HG02852 (cell line): Measurements from ENCODE around the gene CHD3.
A peak's percentile ranks its signal among the peaks of the same experiment; 100 is the strongest.

Experiments
- ATAC-seq: cut with Tn5 transposase; IDR thresholded peaks from one replicate; pipeline ENCODE4 v1.9.1; 2021; ENCODE audit warnings: mild to moderate bottlenecking, moderate library complexity; ENCODE audit not compliant: unreplicated experiment

The CHD3 gene

DNA sequence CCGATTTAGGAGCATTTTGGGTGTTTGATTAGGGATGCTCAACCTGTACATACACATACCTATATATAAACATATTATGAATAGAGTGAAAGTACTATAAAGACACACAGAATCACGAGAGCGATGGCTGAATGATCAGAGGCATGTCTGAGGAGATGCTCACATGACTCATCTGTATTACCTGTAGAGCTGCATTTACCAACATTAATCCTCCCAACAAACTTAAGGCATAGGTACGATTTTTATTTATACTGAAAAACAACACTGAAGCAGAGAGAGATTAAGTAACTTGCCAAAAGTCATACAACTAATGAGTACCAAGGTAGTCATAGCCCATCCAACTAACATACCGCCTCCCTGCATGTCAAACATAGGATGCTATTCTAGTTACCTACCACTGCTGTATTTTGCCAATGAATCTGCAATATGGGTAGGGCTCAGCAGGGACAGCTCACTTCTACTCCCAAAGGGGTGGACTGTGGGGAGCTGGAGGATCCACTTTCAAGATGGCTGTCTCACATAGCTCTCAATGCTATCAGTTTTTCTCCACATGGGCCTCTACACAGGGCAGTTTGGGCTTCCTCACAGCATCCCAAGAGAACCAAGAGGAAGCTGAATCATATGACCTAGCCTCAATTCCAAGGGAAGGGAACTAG lies 23.5 kb upstream of the CHD3 start:
- ATAC-seq, result no peak

DNA sequence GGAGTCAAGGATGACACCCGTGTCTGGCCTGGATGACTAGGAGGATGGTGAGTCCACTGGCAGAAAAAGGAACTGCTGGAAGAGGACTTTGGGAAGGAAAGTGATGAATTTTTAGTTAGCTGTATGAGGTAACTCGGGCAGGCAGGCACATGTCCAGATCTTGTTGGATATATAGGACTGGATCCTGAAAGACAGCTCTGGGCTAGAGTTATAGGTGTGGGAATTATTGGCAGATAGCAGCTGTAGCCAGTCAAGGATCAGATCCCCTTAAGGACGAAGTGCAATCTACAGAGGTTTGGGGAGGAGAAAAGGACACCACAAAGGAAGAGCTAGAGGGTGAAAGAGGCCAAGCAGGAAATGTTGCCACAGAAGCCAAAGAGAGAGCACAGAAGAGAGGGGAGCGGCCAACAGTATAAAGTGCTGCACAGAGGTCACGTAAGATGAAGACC lies 20.7 kb upstream of the CHD3 start:
- no peak for ATAC-seq

DNA sequence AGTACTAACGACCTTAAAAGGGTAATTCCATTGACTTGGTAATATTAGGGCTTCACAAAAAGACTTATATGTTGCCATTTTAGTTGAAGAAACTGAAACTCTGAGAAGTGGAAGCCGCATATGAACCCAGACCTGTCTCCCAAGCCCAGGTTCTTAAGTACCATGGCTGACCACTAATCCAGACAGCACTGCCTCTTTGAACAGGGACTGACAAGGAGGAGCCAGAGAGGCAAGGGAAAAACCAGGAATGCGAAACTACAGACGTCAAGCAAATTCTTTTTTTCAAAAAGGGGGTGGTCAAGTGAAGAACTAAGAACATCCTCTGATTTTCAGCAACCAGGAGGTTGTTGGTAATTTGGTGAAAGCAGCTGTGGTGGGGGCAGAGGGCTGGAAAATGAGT lies 15.5 kb upstream of the CHD3 start:
- ATAC-seq, result no peak

DNA sequence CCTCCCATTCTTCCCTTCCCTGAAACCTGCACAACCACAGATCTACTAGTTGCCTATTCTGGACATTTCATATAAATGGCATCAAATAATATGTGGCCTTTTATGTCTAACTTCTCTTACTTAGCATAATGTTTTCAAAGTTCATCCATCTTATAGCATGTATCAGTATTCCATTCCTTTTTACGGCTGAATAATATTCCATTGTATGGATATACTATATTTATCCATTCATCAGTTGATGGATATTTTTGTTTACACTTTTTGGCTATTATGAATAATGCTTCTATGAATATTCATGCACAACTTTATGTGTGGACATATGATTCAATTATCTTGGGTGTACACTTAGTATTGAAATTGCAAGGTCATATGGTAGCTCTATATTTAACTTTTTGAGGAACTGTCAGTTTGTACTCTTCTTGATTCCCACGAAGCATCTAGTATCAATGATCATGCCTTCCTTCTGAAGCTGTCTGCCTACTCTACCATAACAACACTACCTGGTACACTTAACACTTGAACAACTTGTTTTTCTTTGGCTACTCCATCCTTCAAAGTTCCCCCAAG lies 12.7 kb upstream of the CHD3 start:
- no peak for ATAC-seq

DNA sequence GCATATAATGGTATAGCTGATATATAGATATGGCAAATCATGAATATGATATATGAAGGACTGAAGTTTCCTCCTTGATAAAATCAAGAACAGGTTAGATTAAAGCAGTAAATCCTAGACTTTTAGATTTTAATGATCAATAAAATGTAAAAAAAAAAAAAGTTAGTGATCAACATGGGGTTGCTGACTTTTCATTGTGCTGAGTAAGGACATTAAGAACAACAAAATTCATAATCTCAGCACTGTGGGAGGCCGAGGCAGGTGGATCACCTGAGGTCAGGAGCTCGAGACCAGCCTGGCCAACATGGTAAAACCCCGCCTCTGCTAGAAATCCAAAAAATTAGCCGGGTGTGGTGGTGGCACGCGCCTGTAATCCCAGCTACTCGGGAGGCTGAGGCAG lies 10.4 kb upstream of the CHD3 start:
- ATAC-seq, result no peak

DNA sequence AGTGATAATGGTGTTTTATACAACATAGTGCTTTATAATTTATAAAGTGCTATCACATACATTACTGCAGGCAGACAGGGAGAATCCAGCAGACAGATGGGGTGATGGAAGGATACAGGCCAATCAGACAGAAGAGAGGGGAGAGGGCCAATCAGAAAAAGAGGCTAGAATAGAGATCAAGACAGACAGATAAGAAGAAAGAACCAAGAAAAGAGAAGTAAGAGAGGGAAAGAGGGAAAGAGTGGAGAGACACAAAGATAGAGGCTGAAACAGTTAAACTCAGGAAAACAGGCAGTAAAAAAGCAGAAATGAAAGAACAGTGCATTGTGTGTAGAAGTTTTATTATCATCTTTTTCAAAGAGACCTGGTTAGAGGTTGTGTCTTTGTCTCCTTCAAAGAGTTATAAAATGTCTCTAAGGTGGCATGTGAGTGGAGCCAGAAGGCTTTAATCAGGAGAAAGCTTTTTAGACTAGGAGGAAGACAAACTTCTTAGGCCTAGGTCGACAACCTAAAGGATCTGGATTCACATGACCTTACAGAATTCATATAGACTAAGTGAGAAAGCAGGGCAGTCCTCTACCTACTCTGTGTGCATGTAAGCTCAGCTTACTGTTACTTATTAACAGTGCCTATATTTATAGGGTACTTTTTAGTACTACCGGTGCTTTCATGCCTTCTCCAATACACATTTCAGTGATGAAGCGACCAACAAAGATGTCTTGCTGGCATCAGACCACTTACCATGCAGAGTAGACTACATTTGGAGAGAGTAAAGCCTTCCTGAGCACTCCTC lies 8.3 kb upstream of the CHD3 start:
- ATAC-seq, result no peak

DNA sequence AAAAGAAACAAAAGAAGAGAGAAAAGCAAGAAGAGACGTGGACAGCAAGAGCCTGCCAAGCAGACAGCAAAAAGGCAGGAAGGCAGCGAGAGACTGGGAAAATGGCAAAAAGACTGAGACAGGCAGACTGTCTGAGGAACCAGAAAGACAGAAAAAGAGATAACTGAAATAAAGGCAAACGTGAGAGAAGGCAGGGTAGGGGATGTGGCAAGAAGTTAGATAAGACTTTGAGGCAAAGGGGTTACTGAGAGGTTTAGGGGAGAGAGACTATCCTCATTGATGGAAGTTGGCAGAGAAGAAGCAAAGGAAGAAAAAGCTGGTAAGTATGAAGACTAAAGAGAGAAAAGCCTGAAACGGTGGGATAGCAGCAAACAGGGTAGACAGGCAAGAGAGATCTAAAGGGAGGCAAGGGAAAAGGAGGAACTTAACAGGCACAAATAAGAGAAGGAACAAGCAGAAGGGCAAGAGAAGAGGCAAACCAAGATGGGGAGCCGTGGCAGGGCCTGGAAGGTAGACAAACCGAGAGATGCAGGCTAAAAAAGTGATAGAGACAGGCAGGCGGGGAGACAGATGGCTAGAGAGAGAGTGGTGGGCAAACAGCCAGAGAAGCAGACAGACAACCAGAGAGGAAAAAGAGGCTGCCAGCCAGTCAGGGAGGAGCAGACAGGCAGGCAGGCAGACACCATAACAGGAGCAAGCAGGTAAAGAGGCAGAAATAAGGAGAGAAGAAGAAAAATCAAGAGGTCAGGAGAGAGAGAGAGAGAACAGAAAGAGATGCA lies 7.1 kb upstream of the CHD3 start:
- ATAC-seq, result no peak

DNA sequence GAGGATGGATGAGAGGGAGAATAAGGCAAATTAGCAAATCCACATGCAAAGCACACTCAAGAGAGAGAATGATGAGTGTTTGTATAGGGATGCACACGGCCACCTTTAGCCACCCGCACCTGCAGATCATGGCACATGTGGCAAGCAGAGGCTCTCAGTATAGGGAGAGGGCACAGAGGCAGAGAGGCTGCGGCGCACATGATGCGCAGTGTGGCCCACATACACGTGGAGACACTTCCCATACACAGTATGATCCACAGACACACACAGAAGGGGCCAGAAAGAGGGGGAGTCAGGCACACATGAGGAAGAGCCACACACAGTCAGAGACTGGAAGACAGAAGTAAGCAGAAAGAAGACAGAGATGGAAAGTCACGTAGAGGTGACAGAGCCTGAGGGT lies 6.5 kb upstream of the CHD3 start:
- ATAC-seq, result no peak

DNA sequence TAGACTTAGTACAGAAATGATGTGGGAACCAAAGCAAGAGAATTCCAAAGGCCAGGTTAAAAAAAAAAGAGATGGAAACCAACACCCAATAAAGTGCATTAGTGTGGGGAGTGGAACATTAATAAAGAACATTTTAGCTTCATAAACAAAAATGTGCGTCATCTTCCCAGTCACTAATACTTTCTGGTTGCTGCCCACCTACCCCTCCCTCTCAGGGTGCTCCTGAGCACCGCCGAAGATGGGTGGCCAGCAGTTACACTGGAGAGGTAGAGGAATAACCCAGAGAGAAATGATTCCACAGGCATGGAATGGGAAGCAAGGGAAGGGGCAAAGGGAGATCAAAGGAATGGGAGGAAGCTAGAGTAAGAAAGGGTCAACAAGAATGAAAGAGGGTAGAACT lies 6.0 kb upstream of the CHD3 start:
- ATAC-seq, result no peak

DNA sequence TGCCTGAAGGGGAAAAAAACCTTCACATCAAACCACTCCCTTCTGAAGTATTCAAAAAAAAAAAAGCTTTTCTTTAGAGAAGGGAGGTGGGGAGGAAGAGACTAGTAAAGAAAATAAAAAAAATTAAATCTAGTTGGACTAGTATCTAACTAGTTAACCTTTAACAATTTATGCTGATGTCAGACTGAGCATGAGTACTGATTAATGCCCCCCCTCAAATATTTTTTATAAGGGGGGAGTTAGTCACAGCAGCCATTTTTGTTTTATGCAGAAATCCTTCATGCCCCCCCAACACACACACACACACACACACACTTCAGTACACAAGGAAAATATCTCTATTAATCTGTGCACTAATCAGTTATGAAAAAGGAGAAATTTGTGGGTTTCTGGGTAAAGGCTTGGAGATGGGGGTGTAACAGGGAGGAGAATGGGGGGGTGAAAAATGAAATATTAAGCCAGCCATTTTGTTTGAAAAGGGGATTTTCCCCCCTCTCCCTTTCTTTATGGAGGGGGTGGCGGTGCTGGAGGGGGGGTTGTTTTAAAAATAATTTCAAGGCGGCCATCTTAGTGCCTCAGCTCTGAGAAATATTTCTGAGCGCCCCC lies 4.7 kb upstream of the CHD3 start:
- no peak for ATAC-seq

DNA sequence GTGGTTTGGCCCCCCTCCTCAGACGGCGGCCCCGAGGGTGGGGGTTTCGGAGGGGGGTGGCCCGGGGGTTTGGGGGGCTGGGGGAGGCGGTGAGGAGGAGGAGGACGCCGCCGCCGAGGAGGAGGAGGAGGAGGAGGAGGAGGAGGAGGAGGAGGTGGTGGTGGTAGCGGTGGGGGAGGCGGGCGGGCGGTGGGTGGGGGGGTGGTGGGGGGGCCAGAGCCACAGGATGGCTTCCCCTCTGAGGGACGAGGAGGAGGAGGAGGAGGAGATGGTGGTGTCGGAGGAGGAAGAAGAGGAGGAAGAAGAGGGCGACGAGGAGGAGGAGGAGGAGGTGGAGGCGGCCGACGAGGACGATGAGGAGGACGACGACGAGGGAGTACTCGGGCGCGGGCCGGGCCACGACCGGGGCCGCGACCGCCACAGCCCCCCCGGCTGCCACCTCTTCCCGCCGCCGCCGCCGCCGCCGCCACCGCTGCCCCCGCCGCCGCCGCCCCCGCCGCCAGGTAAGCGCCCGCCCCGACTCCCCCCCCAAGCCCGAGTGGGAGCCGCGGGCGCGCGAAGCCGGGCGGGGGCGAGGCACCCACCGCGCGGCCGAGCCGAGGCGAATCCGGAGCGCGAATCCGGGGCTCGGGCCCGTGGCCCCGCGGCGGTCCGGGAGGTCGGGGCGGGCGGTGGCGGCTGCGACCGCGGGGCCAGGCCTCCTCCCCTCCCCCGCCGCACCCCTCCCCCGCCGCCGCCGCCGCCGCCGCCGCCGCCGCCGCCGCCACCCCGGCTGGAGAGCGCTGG lies 3.8 kb upstream of the CHD3 start:
- no peak for ATAC-seq

DNA sequence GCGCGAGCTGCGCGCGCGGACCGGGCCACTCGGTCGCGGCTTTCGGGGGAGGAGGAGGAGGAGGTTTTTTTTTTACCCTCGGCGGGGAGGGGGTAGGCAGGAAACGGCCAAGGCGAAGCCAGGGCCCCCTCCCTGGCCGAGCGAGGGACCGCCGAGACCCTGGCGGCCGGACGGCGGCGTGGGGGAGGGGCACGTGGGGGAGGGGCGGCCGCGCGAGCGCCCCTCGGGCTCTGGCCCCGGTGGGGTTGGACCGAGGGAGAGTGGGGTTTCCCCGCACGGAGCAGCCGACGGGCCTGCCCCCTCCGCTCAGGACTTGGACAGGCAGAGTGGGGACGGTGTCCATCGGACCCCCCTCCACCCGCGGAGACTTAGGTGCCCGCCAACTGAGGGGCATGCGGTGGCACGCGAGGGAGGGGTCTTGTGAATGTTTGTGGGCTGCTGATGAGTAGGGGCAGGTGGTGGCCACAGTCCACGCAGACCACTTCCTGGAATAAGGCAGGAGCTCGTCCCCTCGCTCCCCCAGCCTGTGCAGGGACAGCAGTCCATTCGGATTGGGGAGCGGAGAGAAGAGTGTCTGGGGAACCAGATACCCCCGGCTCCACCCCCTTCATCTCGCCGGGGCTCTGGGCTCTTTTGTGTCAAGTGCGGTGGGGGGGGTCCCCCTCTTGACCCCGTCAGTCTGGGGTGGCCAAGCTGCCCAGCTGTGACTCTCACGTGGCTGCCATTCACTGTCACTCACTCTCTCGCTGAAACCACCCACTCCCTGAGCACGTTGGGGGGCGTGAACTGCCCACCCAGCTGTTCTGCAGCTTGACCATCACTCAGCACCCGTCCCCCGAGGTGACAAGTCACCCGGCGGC lies 3.0 kb upstream of the CHD3 start:
- ATAC-seq, result no peak

DNA sequence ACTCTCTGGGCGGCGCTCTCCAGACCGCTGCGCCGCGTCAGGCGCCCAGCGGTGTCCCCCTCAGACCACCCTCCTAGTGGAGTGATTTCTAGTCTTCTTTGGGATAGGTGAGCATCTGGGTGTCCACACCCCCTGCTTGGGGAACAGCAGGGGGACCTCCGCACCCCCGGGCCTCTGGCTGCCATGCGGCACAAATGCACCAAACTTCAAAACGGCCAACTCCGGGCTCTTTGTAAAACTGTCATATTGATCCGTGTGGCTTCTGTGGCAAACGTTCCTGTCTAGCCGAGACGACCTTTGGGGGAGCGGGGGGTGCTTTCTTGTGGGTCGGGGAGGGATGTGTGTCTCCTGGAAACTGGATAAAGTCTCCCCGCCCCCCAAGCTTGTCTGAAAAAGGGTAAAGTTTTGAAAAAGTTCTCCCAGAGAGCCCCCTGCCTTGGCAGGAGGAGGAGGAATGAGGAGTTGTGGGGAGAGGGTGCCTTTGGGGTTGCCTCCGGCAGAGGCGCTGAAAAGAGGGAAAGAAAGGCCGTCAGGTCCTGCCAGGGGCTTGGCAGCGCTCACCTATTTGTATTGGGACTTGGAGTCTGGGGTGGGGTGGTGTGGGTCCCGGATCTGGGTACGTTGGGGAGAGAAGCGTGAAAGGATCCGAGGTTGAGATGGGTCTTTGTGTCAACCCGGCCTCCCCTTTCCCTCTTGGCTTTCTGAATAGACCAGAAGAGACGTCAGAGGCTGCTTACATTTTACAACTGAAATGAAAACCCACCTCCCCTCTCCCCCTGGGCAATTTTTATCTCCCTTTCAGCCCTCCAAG lies 2.2 kb upstream of the CHD3 start:
- ATAC-seq, result no peak

DNA sequence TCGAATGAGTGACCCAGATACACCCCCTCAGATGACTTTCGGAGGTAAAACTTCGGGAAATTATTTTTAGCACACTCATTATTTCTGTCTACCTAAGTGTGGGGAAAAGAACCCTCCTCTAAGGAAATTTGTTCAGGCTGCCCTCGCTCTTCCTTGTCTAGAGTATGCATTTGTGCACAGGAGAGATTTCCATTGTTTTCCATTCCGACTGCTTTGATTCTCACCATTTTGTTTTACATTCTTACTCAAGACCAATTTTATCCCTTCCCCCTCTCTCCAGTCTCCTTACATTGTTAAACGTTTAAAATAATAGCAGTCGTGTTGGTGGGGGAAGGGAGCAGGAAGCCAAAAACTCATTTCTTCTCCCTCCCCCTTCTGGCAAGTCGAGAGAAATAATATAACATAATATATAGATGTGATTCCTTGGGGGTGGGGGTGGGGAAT lies 1.5 kb upstream of the CHD3 start:
- ATAC-seq, result no peak

DNA sequence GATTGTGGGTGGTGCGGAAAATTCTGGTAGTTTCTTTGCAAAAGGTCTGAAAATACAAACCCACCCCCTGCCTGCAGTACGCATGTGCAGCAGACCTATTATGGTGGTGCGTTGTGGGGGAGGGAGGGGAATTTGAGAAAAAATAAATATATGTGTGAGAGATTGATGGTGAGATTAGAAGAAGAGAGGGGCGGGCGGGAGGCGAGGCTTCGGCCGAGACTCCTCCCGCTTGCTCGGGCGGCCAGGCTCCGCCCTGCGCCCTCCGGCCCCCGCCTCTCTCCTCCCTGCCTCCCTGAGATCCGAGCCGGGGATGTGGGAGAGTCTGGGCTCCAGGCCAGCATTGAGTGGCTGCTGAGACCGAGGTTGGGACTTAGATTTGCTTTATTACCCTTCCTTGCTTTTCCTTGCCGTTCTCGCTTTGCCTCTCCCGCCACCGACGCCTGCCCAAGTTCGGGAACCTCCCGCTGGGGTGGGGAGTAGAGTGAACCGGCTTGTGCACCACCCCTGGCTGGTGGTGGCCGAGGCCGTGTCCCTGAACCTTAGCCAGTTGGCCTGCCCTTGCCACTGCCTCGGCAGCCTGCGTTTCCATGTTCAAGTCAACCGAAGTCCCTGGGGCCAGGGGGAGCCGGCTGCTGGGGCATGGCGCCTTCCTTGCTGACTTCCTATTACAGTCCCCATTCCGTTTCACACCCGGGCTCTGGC lies 956 bp upstream of the CHD3 start:
- peak; percentile 59 for ATAC-seq

DNA sequence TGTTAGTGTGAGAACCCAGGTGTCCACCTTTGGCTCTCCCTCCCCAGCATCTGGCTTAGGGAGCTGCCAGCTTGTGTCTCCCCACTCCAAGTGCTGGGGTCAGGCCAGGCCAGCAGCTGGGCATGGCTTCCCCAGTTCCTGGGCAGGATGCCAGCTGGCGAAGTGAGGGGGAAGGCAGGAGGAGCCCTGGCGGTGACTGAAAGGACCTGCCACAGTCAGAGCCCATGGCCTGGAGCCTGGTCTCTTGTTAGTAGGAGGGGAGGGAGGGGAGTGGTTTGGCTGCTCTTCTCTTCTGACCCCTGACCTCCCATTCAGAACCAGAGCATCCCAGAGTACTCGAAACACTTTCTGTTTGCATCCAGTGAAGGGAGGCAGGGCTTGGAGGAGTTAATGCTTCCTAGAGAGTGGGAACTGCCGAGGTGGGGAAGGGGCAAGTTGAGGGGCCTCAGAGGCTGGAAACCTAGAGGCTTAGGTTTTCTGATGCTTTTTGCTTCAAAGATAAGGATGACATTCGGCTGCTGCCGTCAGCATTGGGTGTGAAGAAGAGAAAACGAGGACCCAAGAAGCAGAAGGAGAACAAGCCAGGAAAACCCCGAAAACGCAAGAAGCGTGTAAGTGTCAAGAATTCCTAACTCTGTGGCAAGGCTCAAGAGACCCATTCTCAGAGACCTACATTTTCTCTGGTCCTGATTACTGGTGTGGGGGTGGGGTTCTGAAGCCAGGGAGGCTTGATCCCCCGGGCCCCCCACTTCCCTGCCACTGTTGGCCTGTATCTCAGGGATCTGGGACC lies 772 bp downstream of the CHD3 start:
- no peak for ATAC-seq
